GM21619 (cell line): ENCODE data around the gene RAC3.
A peak's percentile ranks its signal among the peaks of the same experiment; 100 is the strongest.

Source experiments
- ATAC-seq: cut with Tn5 transposase; IDR thresholded peaks from one replicate; pipeline ENCODE4 v1.9.1; 2021; ENCODE audit not compliant: unreplicated experiment

Gene RAC3

DNA sequence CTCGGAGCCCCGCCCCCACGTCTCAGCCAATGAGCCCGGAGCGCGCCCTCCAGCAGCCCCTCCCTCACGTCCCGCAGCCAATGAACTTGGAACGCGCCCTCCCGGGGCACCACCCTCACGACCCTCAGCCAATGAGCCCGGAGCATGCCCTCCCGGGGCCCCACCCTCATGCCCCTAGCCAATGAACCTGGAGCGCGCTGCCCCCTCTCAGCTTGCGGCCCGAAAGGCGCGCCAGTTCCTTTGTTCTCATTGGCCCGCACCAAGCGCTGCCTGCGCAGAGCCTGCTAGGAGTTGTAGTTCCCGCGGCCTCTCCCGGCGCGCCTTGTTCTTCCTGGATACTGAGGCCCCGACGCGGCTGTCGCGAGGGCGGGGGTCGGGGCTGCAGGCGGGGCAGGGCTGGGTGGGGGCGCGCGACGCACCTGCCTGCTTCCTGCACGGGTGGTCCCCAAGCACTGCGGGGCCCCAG, 8.5 kb upstream of the RAC3 start, which contains the start of gene LRRC45:
Gene LRRC45 (plus strand): TSS at position 325 of the 466 bp plus-strand sequence. CDS start 339 bp downstream, outside the sequence.
- ATAC-seq = peak; percentile 82

DNA sequence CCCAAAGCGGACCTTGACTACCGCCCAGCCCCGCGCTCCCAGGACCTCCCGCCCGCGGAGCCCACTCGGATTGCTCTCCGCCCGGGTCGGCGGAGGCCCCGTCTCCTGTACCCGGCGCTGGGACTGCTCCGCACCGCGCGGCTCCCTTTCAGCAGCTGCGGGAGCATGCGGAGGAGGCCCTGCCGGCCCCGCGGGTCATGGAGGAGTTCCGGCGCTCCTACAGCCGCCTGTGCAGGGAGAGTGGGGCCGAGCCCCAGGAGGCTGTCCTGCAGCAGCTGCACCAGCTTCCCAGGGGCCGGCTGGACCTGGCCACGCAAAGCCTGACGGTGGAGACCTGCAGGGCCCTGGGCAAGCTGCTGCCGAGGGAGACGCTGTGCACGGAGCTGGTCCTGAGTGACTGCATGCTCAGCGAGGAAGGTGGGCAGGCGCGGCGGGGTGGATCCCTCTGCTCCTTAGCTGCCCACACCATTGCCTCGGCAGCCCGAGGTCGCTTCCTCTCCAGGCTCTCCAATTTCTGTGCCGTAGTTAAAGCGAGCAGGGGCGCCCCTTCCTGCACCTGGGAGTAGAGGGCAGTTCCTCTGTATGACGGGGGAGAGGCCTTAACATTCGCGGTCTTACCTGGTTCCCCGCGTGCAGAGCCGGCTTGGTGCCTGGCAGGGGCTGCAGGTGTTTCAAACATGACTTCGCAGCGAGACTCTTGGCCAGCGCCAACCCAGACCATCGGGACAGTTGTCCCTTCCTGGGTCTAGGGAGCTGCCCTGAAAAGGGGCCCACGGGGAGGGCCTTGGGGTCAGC, 7.8 kb upstream of the RAC3 start:
- no peak for ATAC-seq

DNA sequence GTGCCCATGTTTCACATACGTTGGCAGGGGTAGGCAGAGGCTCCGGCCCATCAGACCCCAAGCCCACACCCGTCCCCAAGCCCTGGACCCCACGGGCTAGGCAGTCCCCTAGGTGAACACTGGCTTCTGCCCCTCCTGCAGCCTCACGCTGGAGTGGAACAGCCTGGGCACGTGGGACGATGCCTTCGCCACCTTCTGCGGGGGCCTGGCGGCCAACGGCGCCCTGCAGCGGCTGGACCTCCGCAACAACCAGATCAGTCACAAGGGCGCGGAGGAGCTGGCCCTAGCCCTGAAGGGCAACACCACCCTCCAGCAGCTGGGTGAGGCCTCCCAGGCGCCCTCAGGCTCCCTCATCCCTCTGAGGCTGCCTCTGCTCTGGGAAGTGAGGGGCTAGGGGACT, 6.6 kb upstream of the RAC3 start:
- ATAC-seq = no peak

- ATAC-seq = no peak
Observed at GRCh38 chr17:82025401-82026107, 5.9 kb upstream of the RAC3 start.

DNA sequence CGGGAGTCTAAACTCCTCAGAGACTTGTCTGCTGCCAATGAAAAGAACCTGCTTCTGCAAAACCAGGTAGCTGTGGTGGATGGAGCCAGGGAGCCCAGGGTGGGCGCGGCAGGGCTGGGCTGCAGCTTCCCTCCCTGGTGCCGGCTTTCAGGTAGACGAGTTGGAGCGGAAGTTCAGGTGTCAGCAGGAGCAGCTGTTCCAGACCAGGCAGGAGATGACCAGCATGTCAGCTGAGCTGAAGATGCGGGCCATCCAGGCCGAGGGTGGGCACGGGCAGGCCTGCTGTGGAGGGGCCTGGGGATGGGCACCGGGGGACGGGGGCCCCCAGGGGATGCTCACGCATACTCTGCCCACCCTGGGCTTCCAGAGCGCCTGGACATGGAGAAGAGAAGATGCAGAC, 3.2 kb upstream of the RAC3 start:
- no peak for ATAC-seq

- ATAC-seq = no peak
Observed at GRCh38 chr17:82028966-82029365, 2.5 kb upstream of the RAC3 start.

GRCh38 chr17:82029391-82029790, 2.1 kb upstream of the RAC3 start:
- no peak for ATAC-seq

DNA sequence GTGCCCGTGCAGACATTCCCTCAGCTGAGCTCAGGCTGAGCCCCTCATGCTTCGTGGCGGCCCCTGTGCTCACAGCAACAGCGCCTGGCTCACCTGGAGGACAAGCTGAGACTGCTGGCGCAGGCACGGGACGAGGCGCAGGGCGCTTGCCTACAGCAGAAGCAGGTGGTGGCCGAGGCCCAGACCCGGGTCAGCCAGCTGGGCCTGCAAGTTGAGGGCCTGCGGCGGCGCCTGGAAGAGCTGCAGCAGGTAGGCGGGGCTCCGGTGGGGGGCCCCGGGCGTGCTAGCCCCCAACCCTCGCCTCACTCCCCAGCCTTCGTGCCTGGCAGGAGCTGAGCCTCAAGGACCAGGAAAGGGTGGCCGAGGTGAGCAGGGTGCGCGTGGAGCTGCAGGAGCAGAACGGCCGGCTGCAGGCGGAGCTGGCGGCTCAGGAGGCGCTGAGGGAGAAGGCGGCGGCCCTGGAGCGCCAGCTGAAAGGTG, 1.4 kb upstream of the RAC3 start:
- ATAC-seq = no peak

GRCh38 chr17:82030470-82031302, 792 bp upstream of the RAC3 start:
- ATAC-seq = no peak

DNA sequence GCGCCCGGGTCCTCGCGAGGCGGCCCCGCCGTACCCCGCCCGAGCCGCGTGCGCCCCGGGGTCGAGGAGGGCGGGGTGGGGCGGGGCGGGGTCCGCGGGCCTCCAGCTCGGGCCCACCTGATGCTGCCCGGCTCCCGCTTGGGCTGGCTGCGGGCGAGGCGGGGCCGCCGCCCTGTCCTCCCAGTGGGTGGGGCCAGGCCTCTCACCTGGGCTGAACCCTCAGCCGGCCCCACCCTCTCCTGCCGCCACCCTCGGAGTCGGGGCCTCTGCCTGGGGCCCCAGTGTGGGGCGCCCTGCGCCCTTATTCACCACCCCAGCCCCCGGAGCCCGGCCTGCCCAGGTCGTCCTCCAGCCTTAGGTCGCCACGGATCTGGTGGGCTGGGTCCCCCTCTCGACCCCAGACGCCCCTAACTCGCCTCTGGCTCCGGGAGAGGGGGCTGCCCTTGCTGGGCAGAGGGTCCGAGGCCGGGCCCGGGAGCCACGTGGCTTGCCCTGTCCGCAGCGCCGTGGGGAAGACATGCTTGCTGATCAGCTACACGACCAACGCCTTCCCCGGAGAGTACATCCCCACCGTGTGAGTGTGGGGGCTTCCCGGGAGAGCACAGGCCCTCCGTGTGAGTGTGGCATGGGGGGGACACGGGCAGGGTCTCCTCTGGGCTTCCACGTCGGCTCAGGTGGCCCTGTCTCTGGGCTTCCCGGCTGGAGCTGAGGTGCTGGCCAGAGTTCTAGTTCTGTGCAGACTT, 578 bp downstream of the RAC3 start:
- no peak for ATAC-seq

- ATAC-seq = no peak
Observed at GRCh38 chr17:82033359-82034085, 2.0 kb downstream of the RAC3 start.

DNA sequence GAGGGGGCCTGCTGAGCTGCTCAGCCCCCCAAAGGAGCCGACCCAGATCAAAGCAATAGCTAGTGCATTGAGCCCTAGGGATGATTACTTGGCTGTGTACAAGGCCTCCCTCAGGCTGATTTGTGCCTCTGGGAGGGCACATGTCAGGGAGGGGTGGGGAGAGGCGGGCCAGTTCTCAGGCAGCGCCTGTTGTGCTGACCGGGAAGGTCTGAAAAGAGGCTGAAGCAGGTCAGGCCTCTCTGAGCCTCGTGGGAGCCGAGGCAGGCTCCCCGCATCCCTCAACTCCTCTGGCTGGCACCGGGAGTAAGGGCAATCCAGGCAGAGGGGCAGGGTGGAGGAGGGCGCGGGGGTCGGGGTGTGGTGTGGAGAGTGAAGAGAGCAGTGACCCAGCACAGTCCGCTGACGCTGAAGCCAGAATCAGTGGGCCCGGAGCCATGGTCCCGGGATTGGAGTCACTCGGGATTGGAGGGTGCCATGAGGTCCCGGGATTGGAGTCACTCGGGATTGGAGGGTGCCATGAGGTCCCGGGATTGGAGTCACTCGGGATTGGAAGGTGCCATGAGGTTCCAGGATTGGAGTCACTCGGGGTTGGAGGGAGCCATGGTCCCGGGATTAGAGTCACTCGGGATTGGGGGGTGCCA, 3.0 kb downstream of the RAC3 start:
- no peak for ATAC-seq

- no peak for ATAC-seq
Observed at GRCh38 chr17:82035488-82035887, 4.0 kb downstream of the RAC3 start.

- ATAC-seq = no peak
Observed at GRCh38 chr17:82035956-82036633, 4.6 kb downstream of the RAC3 start.

- ATAC-seq = peak; percentile 1
Observed at GRCh38 chr17:82036634-82037091, 5.2 kb downstream of the RAC3 start.

DNA sequence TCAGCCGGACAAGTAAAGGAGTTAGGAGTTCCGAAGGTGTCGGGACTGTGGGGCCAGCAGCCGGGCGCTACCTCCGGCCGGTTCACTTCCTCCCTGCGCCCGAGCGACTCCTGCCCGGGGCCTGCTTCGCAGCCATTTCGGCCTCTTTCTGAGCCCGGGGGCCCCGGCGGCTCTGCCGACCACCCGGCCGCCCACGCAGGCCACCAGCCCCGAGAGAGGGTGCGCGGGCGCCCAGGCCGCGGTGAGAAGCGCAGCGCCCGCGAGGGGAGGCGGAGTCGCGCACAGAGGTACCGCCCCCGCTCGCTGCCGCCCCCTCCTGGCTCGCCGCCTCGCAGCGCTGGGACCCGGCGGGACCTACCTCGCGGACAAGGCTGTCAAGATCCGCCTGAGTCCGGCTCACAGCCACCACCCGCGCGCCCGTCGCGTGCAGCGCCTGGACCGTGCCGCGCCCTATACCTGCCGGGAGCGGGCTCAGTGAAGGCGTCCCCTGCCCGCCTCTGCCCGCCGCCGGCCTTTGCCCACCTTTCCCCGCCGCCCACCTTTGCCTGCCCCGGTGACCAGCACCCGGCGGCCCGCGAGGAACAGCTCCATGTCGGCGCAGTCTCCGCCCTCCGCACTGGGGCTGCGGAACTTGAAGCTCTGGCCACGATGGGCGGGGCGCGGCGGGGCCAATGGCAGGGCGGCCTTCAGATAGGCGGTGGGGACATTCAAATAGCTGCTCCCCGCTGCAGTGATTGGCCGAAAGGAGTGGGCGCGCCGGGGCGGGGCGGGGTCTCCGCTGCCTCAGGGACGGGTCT, 5.8 kb downstream of the RAC3 start, which contains the start of gene DCXR:
Gene DCXR (minus strand): TSS at position 606 of the 797 bp plus-strand sequence. CDS start 15 bp downstream, at position 591.
- ATAC-seq = peak; percentile 88

DNA sequence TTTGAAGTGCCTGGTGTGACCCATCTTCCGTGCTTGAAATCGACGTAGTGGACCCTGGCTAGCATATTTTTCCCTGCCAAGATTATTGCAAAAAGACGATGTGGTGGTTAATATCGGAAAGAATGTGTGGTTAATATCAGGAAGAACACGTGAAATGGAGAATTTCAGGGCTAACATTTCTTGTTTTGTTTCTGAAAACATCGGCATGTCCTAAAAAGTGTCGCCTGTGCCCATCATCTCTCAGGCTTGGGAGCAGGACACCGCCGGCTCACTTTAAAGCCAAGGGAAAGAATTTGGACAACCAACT, 6.4 kb downstream of the RAC3 start:
- ATAC-seq = no peak
